SK-N-SH treated with all-trans-retinoic acid at 6 μM for 48 hours (cell line): ENCODE data around the gene TXN.

ENCODE experiments used
- ATAC-seq: fragments of 200-7000 bp; cut with Tn5 transposase; 3 replicates; pipeline ENCODE4 v1.9.1; 2020; ENCODE audit warnings: mild to moderate bottlenecking, moderate library complexity
- ARNTL ChIP-seq: fragments of 450-650 bp; formaldehyde crosslinking; IDR thresholded peaks from 2 replicates; pipeline ENCODE4 v1.5.0; 2020; ENCODE audit warnings: low read depth, mild to moderate bottlenecking, moderate library complexity, borderline replicate concordance
- BACH2 ChIP-seq: fragments of 250-450 bp; sonication (Bioruptor Pico); IDR thresholded peaks from 2 replicates; pipeline ENCODE4 v1.9.0; 2021; ENCODE audit warnings: mild to moderate bottlenecking, borderline replicate concordance
- CREB5 ChIP-seq: fragments of 250-450 bp; sonication (Bioruptor Pico); IDR thresholded peaks from 2 replicates; pipeline ENCODE4 v1.5.1; 2020; ENCODE audit warnings: low read depth, mild to moderate bottlenecking, moderate library complexity
- CSDC2 ChIP-seq: fragments of 250-450 bp; sonication (Bioruptor Pico); IDR thresholded peaks from 2 replicates; pipeline ENCODE4 v1.5.0; 2020; ENCODE audit warnings: mild to moderate bottlenecking, moderate library complexity
- CSRNP3 ChIP-seq: fragments of 250-450 bp; sonication (Bioruptor Pico); IDR thresholded peaks from 2 replicates; pipeline ENCODE4 v1.5.1; 2021; ENCODE audit warnings: mild to moderate bottlenecking, moderate library complexity
- ESRRG ChIP-seq: fragments of 250-450 bp; sonication (Bioruptor Pico); IDR thresholded peaks from 2 replicates; pipeline ENCODE4 v1.6.1; 2021; ENCODE audit warnings: mild to moderate bottlenecking
- GLIS3 ChIP-seq: fragments of 250-450 bp; sonication (Bioruptor Pico); IDR thresholded peaks from 2 replicates; pipeline ENCODE4 v1.5.0; 2020; ENCODE audit warnings: mild to moderate bottlenecking, moderate library complexity
- ISL1 ChIP-seq: fragments of 250-450 bp; sonication (Bioruptor Pico); IDR thresholded peaks from 2 replicates; pipeline ENCODE4 v2.1.2; 2022; ENCODE audit warnings: mild to moderate bottlenecking, moderate library complexity
- OSR1 ChIP-seq: fragments of 250-450 bp; sonication (Bioruptor Pico); IDR thresholded peaks from 2 replicates; pipeline ENCODE4 v1.8.0; 2022; ENCODE audit warnings: moderate library complexity, mild to moderate bottlenecking, inconsistent platforms
- POU6F1 ChIP-seq: fragments of 250-450 bp; sonication (Bioruptor Pico); IDR thresholded peaks from 2 replicates; pipeline ENCODE4 v1.8.0; 2021; ENCODE audit warnings: low read depth, mild to moderate bottlenecking, moderate library complexity, borderline replicate concordance
- PPARA ChIP-seq: fragments of 250-450 bp; sonication (Bioruptor Pico); IDR thresholded peaks from 2 replicates; pipeline ENCODE4 v1.5.0; 2020; ENCODE audit warnings: mild to moderate bottlenecking, borderline replicate concordance
- RARB ChIP-seq: fragments of 250-450 bp; sonication (Bioruptor Pico); IDR thresholded peaks from 2 replicates; pipeline ENCODE4 v1.8.0; 2021; ENCODE audit warnings: mild to moderate bottlenecking, moderate library complexity
- SNAI2 ChIP-seq: fragments of 250-450 bp; sonication (Bioruptor Pico); IDR thresholded peaks from 2 replicates; pipeline ENCODE4 v1.5.0; 2020; ENCODE audit warnings: mild to moderate bottlenecking, moderate library complexity
- TCF4 ChIP-seq: fragments of 250-450 bp; sonication (Bioruptor Pico); IDR thresholded peaks from 2 replicates; pipeline ENCODE4 v1.8.0; 2021; ENCODE audit warnings: mild to moderate bottlenecking, moderate library complexity, borderline replicate concordance
- ZFP3 ChIP-seq: fragments of 250-450 bp; sonication (Bioruptor Pico); IDR thresholded peaks from 2 replicates; pipeline ENCODE4 v1.5.0; 2020; ENCODE audit warnings: mild to moderate bottlenecking, moderate library complexity
- ZNF565 ChIP-seq: fragments of 450-650 bp; formaldehyde crosslinking; conservative IDR thresholded peaks from 2 replicates; pipeline ENCODE4 v1.5.0; 2020; ENCODE audit warnings: low read depth, mild to moderate bottlenecking, moderate library complexity
- ZNF70 ChIP-seq: fragments of 450-650 bp; formaldehyde crosslinking; IDR thresholded peaks from 2 replicates; pipeline ENCODE4 v1.5.0; 2020; ENCODE audit warnings: mild to moderate bottlenecking, moderate library complexity
- ZNF8 ChIP-seq: fragments of 450-650 bp; formaldehyde crosslinking; IDR thresholded peaks from 2 replicates; pipeline ENCODE4 v1.5.0; 2020; ENCODE audit warnings: mild to moderate bottlenecking, moderate library complexity
- TF ChIP-seq, protein P1 (sequence below): fragments of 250-450 bp; sonication (Bioruptor Pico); IDR thresholded peaks from 2 replicates; pipeline ENCODE4 v1.8.0; 2020; ENCODE audit warnings: mild to moderate bottlenecking, moderate library complexity, borderline replicate concordance

The TXN gene

GRCh38 chr9:110261632-110262031, 5.3 kb upstream of the TXN start:
- ATAC-seq: no peak
- TF ChIP-seq ZNF70 (CRISPR knock-in tag): no peak
- TF ChIP-seq POU6F1 (CRISPR knock-in tag): no peak
- no peak for TF ChIP-seq TCF4 (CRISPR knock-in tag)
- no peak for TF ChIP-seq CREB5
- TF ChIP-seq GLIS3 (CRISPR knock-in tag): no peak
- no peak for TF ChIP-seq ZNF8 (CRISPR knock-in tag)
- no peak for TF ChIP-seq ZFP3 (CRISPR knock-in tag)

GRCh38 chr9:110260911-110261310, 4.6 kb upstream of the TXN start:
- no peak for TF ChIP-seq BACH2 (CRISPR knock-in tag)
- TF ChIP-seq PPARA (CRISPR knock-in tag): no peak
- TF ChIP-seq TCF4 (CRISPR knock-in tag): no peak
- no peak for TF ChIP-seq GLIS3 (CRISPR knock-in tag)
- no peak for TF ChIP-seq CSDC2 (CRISPR knock-in tag)
- no peak for TF ChIP-seq ZNF565 (CRISPR knock-in tag)
- no peak for TF ChIP-seq ZNF8 (CRISPR knock-in tag)
- TF ChIP-seq ARNTL: no peak
- TF ChIP-seq, protein P1, sequence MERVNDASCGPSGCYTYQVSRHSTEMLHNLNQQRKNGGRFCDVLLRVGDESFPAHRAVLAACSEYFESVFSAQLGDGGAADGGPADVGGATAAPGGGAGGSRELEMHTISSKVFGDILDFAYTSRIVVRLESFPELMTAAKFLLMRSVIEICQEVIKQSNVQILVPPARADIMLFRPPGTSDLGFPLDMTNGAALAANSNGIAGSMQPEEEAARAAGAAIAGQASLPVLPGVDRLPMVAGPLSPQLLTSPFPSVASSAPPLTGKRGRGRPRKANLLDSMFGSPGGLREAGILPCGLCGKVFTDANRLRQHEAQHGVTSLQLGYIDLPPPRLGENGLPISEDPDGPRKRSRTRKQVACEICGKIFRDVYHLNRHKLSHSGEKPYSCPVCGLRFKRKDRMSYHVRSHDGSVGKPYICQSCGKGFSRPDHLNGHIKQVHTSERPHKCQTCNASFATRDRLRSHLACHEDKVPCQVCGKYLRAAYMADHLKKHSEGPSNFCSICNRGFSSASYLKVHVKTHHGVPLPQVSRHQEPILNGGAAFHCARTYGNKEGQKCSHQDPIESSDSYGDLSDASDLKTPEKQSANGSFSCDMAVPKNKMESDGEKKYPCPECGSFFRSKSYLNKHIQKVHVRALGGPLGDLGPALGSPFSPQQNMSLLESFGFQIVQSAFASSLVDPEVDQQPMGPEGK (CRISPR knock-in tag): no peak
- no peak for TF ChIP-seq CSRNP3 (CRISPR knock-in tag)
- TF ChIP-seq SNAI2 (CRISPR knock-in tag): no peak
- no peak for TF ChIP-seq ESRRG
- TF ChIP-seq OSR1: no peak
- no peak for TF ChIP-seq POU6F1 (CRISPR knock-in tag)
- no peak for ATAC-seq

GRCh38 chr9:110259566-110259965, 3.3 kb upstream of the TXN start:
- TF ChIP-seq ZFP3 (CRISPR knock-in tag) (no peak), ESRRG (no peak), OSR1 (no peak), PPARA (CRISPR knock-in tag) (no peak), CSRNP3 (CRISPR knock-in tag) (no peak), RARB (no peak), ISL1 (CRISPR knock-in tag) (no peak), CREB5 (no peak), SNAI2 (CRISPR knock-in tag) (no peak)
- TF ChIP-seq, protein P1 (CRISPR knock-in tag): no peak
- no peak for ATAC-seq
